BLaER1 treated with 17β-estradiol and CSF1 and Interleukin-3, amounts not matched to agents 10 nM and 100 nM (cell line): ENCODE results near the gene CHD2.

Source experiments
- H3K27ac ChIP-seq, 11 experiments: shearing (Covaris generic); formaldehyde crosslinking; 2 replicates each; pipeline ENCODE4 v1.8.1; 2022
- H3K27me3 ChIP-seq, 11 experiments: shearing (Covaris generic); formaldehyde crosslinking; 2 replicates each; pipeline ENCODE4 v1.8.1; 2022
- H3K36me3 ChIP-seq, 11 experiments: shearing (Covaris generic); formaldehyde crosslinking; 2 replicates each; pipeline ENCODE4 v1.8.1; 2022
- H3K4me1 ChIP-seq, 10 experiments: shearing (Covaris generic); formaldehyde crosslinking; 2 replicates each; pipeline ENCODE4 v1.8.1; 2022
- H3K4me2 ChIP-seq, 11 experiments: shearing (Covaris generic); formaldehyde crosslinking; 2 replicates each; pipeline ENCODE4 v1.8.1; 2022
- H3K4me3 ChIP-seq, 10 experiments: shearing (Covaris generic); formaldehyde crosslinking; 2 replicates each; pipeline ENCODE4 v1.8.1; 2022
- H3K9ac ChIP-seq, 11 experiments: shearing (Covaris generic); formaldehyde crosslinking; 2 replicates each; pipeline ENCODE4 v1.8.1; 2022
- H3K9me3 ChIP-seq, 11 experiments: shearing (Covaris generic); formaldehyde crosslinking; replicated peaks in 1 of 11; 2 replicates each; pipeline ENCODE4 v1.8.1; 2022
- H4K20me1 ChIP-seq, 11 experiments: shearing (Covaris generic); formaldehyde crosslinking; 2 replicates each; pipeline ENCODE4 v1.8.1; 2022
- Cebpa-rat ChIP-seq, 11 experiments: shearing (Covaris generic); IDR thresholded peaks; 2 replicates each; pipeline ENCODE4 v1.8.1; 2022

Gene CHD2

DNA sequence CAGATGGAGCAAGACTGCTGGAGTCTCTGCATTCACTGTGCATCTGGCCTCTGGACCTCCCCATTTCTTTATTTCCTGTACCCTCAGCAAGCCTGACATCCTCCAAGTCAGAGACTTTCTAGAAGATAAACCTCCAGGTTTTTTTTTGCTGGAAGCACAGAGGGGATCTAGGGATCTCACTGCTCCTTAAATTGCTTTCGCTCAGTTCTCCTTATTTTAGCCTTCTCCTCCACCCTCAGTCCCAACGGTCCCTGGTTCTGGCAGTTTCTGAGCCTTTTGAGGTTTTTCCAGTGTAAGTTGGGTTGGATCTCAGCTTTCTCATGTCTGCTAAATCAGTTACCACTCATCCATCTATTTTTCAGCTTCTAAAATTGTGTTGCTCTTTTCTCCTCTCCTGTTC lies 22.7 kb upstream of the CHD2 start:
- no peak overlapping the region for H3K9ac ChIP-seq
- TF ChIP-seq Cebpa-rat (IDR thresholded peaks at IDR 0.05): no peak
- peaks cover 0 to 12% (median 0%) of the 10 kb centered on the region in 11 experiments; a peak in 3 of 22 replicates for H3K9me3 ChIP-seq
- H3K27ac ChIP-seq: no peak overlapping the region
- peak overlapping the region in 3 of 11 experiments; percentile 4 to 15 (median 15); a peak in 1 of 22 replicates for H3K4me2 ChIP-seq
- no peaks in the 10 kb centered on the region for H3K36me3 ChIP-seq
- no peaks in the 10 kb centered on the region for H4K20me1 ChIP-seq
- no peaks in the 10 kb centered on the region for H3K27me3 ChIP-seq
- no peak overlapping the region for H3K4me3 ChIP-seq
- H3K4me1 ChIP-seq: peaks cover 17 to 27% (median 22%) of the 10 kb centered on the region in 10 experiments

DNA sequence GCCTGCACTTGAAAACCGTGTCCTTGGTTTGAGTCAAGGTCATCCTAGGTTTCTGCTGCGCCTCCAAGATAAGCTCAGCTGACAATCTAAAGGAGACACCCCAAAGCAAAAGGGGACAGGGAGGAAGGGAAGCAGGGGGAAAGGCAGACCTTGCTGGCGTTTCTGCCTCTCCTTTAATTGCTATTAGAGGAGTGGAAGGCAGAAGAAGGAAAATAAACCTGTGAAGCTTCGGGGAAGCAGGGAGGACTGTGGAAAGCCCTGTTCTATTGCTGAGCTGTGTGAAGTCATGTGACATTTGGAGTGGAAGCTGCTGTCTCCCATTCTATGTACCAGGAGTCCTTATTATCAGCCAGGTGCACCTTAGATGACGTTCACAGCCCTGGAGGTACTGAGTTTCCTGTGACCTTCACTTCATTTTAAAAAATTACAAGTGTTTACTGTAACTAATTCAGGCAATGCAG lies 21.5 kb upstream of the CHD2 start:
- peaks cover 0 to 2% (median under 1%) of the 10 kb centered on the region in 11 experiments; a peak in 6 of 22 replicates for H3K36me3 ChIP-seq
- H3K27ac ChIP-seq: no peak overlapping the region
- no peak overlapping the region for H3K4me3 ChIP-seq
- H3K4me2 ChIP-seq: no peak overlapping the region
- peaks cover 17 to 27% (median 22%) of the 10 kb centered on the region in 10 experiments for H3K4me1 ChIP-seq
- H3K9me3 ChIP-seq: peaks cover 0 to 12% (median 0%) of the 10 kb centered on the region in 11 experiments; a peak in 3 of 22 replicates
- no peak overlapping the region for H3K9ac ChIP-seq
- TF ChIP-seq Cebpa-rat (IDR thresholded peaks at IDR 0.05): no peak
- peaks cover 0 to 10% (median 5%) of the 10 kb centered on the region in 11 experiments; a peak in 10 of 22 replicates for H4K20me1 ChIP-seq
- H3K27me3 ChIP-seq: no peaks in the 10 kb centered on the region

- H4K20me1 ChIP-seq: peaks cover 0 to 25% (median 19%) of the 10 kb centered on the region in 11 experiments; a peak in 17 of 22 replicates
- H3K9ac ChIP-seq: peak overlapping the region in 1 of 11 experiments; percentile 78; a peak in 1 of 22 replicates
- H3K27ac ChIP-seq: peak overlapping the region in 8 of 11 experiments; percentile 75 to 90 (median 87); a peak in 10 of 22 replicates
- no peaks in the 10 kb centered on the region for H3K27me3 ChIP-seq
- peaks cover 0 to 17% (median 11%) of the 10 kb centered on the region in 11 experiments; a peak in 11 of 22 replicates for H3K36me3 ChIP-seq
- peaks cover 17 to 27% (median 22%) of the 10 kb centered on the region in 10 experiments for H3K4me1 ChIP-seq
- H3K4me3 ChIP-seq: no peak overlapping the region
- H3K4me2 ChIP-seq: peak overlapping the region; percentile 69 to 88 (median 80); a peak in 13 of 22 replicates
- no peak for TF ChIP-seq Cebpa-rat (IDR thresholded peaks at IDR 0.05)
- H3K9me3 ChIP-seq: peaks cover 0 to 12% (median 0%) of the 10 kb centered on the region in 11 experiments; a peak in 3 of 22 replicates
These were observed 20.0 kb upstream of the CHD2 start for GRCh38 chr15:92879949-92880725.

DNA sequence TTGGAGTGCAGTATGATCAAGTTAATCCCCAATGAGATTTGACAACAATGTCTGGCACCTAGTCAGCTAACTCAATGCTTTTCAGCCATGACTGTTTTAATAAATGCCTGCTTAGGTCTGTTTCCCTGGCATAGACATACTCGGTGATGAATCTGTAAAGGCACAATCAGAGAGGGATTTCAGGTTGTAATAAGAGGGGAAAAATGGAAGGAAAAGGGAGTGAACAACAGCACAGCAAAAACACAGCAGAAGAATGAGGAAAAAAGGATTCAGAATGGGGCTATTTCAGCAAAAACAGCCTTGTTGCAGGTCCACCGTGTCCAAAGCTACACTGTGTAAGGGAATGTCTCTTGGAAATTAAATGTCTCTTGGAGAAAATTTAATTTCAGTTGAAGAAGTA lies 19.3 kb upstream of the CHD2 start:
- TF ChIP-seq Cebpa-rat (IDR thresholded peaks at IDR 0.05): no peak
- peaks cover 3 to 31% (median 23%) of the 10 kb centered on the region in 11 experiments; a peak in 18 of 22 replicates for H4K20me1 ChIP-seq
- 0 out of 20 replicates have a peak overlapping the region, but pooled peaks of 2 of the 10 experiments have one; percentile 38 to 56 for H3K4me3 ChIP-seq
- peak overlapping the region; percentile 67 to 81 (median 77); a peak in 20 of 22 replicates for H3K9ac ChIP-seq
- peaks cover 0 to 21% (median 15%) of the 10 kb centered on the region in 11 experiments; a peak in 13 of 22 replicates for H3K36me3 ChIP-seq
- H3K9me3 ChIP-seq: peaks cover 0 to 11% (median 0%) of the 10 kb centered on the region in 11 experiments; a peak in 3 of 22 replicates
- H3K27me3 ChIP-seq: no peaks in the 10 kb centered on the region
- H3K4me1 ChIP-seq: peaks cover 17 to 27% (median 24%) of the 10 kb centered on the region in 10 experiments
- H3K27ac ChIP-seq: peak overlapping the region; percentile 74 to 90 (median 83)
- H3K4me2 ChIP-seq: peak overlapping the region; percentile 69 to 88 (median 80)

DNA sequence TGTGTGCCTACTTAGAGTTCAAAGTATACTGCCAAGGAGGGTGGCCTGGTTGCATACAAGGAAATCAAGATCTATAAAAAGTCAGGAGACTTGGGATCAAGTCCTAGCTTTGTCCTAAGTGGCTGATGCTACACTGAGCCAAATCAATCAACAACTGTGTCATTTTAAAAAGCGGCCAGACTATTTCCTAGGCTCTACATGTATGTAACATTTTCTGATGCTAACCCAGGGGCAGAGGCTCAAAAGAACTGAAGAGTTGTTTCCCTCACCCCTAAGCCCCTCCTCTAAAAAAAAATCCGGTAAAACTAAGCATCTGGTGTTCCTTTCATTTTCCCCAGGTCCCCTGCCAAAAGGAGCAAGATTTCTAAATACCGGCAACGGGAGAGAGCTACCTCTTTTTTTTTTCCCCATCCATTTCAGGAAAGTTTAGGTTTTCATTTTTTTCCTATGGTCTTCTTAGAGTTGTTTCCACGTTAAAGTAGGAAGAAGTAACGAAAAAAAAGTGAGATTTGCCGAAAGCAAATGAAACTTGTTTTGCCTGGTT lies 18.8 kb upstream of the CHD2 start:
- Histone ChIP-seq H3K27ac (peak overlapping the region; percentile 74 to 90 (median 83)), H4K20me1 (peaks cover 5 to 36% (median 28%) of the 10 kb centered on the region in 11 experiments; a peak in 18 of 22 replicates), H3K27me3 (no peaks in the 10 kb centered on the region), H3K4me1 (peaks cover 17 to 30% (median 26%) of the 10 kb centered on the region in 10 experiments), H3K4me3 (peak overlapping the region; percentile 25 to 56 (median 42); a peak in 13 of 20 replicates), H3K36me3 (peaks cover 4 to 26% (median 19%) of the 10 kb centered on the region in 11 experiments; a peak in 20 of 22 replicates), H3K4me2 (peak overlapping the region; percentile 69 to 88 (median 80)), H3K9me3 (peaks cover 0 to 6% (median 0%) of the 10 kb centered on the region in 11 experiments; a peak in 3 of 22 replicates), H3K9ac (peak overlapping the region; percentile 67 to 81 (median 77))
- TF ChIP-seq Cebpa-rat (IDR thresholded peaks at IDR 0.05): no peak

DNA sequence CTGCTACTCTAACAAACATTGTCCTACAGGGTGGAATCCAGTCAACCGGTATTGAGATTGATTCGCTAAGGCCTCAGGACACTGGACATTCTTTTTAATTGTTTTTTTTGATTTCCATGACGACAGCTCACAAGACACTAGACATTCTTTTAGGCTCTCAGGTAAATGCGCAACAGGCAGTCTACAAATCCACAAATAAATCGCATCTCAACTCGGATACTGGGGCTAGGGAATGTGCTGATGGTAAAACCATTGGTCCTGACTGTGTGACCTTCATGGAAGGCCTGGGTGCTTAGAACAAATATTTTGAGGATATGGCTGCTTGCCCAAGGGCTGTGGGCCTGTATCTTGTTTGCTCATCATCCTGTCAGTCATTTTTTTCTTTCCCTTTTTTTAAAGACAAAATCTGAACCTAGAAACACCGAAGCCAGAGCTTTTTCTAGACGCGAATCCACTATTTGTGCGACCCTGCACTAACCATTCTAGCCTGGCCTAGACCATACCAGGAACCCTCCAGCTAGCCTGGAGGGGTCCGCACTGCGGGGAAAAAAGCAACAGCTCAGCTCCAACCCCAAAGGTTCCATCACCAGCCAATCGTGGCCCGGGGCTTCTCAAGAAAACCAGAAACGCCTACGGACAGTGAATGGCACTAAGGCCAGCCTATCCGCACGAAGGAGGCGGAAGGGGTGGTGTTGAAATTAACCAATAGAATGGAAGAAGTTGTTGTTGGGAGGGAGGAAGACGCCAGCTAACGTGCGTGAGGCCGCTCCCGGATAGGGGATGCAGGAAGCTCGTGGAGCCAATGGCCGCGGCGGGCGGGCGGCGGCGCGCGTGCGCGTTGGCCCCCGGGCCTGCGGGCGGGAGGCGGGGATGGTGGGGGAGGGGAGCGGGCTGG lies 18.1 kb upstream of the CHD2 start:
- H4K20me1 ChIP-seq: peaks cover 5 to 42% (median 33%) of the 10 kb centered on the region in 11 experiments; a peak in 20 of 22 replicates
- TF ChIP-seq Cebpa-rat (IDR thresholded peaks at IDR 0.05): no peak
- peak overlapping the region; percentile 75 to 100 (median 100) for H3K27ac ChIP-seq
- H3K9me3 ChIP-seq: no peaks in the 10 kb centered on the region
- H3K27me3 ChIP-seq: no peaks in the 10 kb centered on the region
- peak overlapping the region; percentile 72 to 100 (median 100) for H3K9ac ChIP-seq
- H3K36me3 ChIP-seq: peaks cover 12 to 34% (median 26%) of the 10 kb centered on the region in 11 experiments
- H3K4me3 ChIP-seq: peak overlapping the region; percentile 33 to 98 (median 54); a peak in 19 of 20 replicates
- peak overlapping the region; percentile 69 to 88 (median 80) for H3K4me2 ChIP-seq
- H3K4me1 ChIP-seq: peaks cover 23 to 38% (median 33%) of the 10 kb centered on the region in 10 experiments

- H4K20me1 ChIP-seq: peaks cover 5 to 49% (median 39%) of the 10 kb centered on the region in 11 experiments; a peak in 20 of 22 replicates
- H3K27ac ChIP-seq: peak overlapping the region; percentile 99 to 100 (median 100)
- H3K36me3 ChIP-seq: peaks cover 19 to 40% (median 33%) of the 10 kb centered on the region in 11 experiments
- H3K27me3 ChIP-seq: no peaks in the 10 kb centered on the region
- 0 out of 22 replicates have a peak overlapping the region, but pooled peaks of 2 of the 11 experiments have one; percentile 3 to 5 for H3K4me2 ChIP-seq
- no peaks in the 10 kb centered on the region for H3K9me3 ChIP-seq
- H3K9ac ChIP-seq: peak overlapping the region; percentile 100
- TF ChIP-seq Cebpa-rat (IDR thresholded peaks at IDR 0.05): no peak
- peak overlapping the region; percentile 93 to 98 (median 94) for H3K4me3 ChIP-seq
- peaks cover 28 to 45% (median 37%) of the 10 kb centered on the region in 10 experiments for H3K4me1 ChIP-seq
These were observed 17.4 kb upstream of the CHD2 start for GRCh38 chr15:92882697-92883162.
